H1 (cell line): ENCODE data around the gene MREG. TPM values are rescaled to one million over a fixed set of nuclear protein-coding genes. Genes with fewer than 3 reads are reported as not detected.

ENCODE experiments used
- CHD2 ChIP-seq: IDR thresholded peaks from 2 replicates; pipeline ENCODE4 v1.6.1; 2012; ENCODE audit warnings: low read length, improper control_type of control experiment
- CTBP2 ChIP-seq: IDR thresholded peaks from 2 replicates; pipeline ENCODE4 v1.7.0; 2011; ENCODE audit warnings: borderline replicate concordance, mild to moderate bottlenecking, moderate library complexity, mixed read lengths, low read length; ENCODE audit not compliant: insufficient read depth, insufficient read length
- EGR1 ChIP-seq: IDR thresholded peaks from 2 replicates; pipeline ENCODE4 v1.6.1; 2011; ENCODE audit warnings: low read depth, low read length, borderline replicate concordance
- KDM4A ChIP-seq: IDR thresholded peaks from one replicate; pipeline ENCODE4 v1.7.1; 2012; ENCODE audit warnings: low read depth, mild to moderate bottlenecking, moderate library complexity, low read length, inconsistent platforms; ENCODE audit not compliant: severe bottlenecking
- TAF7 ChIP-seq: optimal IDR thresholded peaks from 2 replicates; pipeline ENCODE3; 2011; ENCODE audit warnings: low read depth, mild to moderate bottlenecking, inconsistent platforms, low read length, moderate library complexity, borderline replicate concordance
- polyA plus RNA-seq, 7 experiments: library from polyadenylated mRNA; depleted of rRNA in 3 of 7; stranded (reverse) in 5 of 7; unstranded in 2 of 7; fragments of >200 nt in 5 of 7; fragments of 200-250 nt in 2 of 7; gene quantifications; 1 replicate in 5 of 7; 2 replicates in 1 of 7; 4 replicates in 1 of 7; pipeline versions ENCODE4 v1.2.1 to v1.2.3, GENCODE V29; 2011 to 2013; ENCODE audit warnings: missing spikeins in 2 of 7, mixed read lengths in 2 of 7
- total RNA-seq: library from RNA; stranded (reverse); fragmentation: NEBNext Ultra II Directional; extraction: Animal tissue kit (Norgen Biotek cat#: 25700); gene quantifications from 2 replicates; pipeline ENCODE4 v1.2.1, GENCODE V29; 2021
- TF ChIP-seq, protein P1 (sequence below), 3 experiments: IDR thresholded peaks; 1 replicate in 2 of 3; 2 replicates in 1 of 3; pipeline versions ENCODE4 v1.5.1 to v1.6.1; 2011; ENCODE audit warnings: low read length in 3 of 3, mild to moderate bottlenecking in 3 of 3, inconsistent platforms in 2 of 3, low read depth in 1 of 3, moderate library complexity in 1 of 3; ENCODE audit not compliant: insufficient read depth in 1 of 3; ENCODE audit errors: control extremely low read depth in 1 of 3
- TF ChIP-seq, protein P2 (sequence below): fragments of 300-600 bp; sonication (generic); IDR thresholded peaks from 2 replicates; pipeline ENCODE4 v1.7.1; 2012; ENCODE audit warnings: low read length, moderate library complexity, mild to moderate bottlenecking, inconsistent platforms; ENCODE audit not compliant: insufficient replicate concordance

MREG gene
- total and polyA plus RNA-seq, 2 of the 8 experiments (the other 6 are each of a cell fraction or from before 2014, with no cell fraction given), result 7.5 to 31.9 TPM

DNA sequence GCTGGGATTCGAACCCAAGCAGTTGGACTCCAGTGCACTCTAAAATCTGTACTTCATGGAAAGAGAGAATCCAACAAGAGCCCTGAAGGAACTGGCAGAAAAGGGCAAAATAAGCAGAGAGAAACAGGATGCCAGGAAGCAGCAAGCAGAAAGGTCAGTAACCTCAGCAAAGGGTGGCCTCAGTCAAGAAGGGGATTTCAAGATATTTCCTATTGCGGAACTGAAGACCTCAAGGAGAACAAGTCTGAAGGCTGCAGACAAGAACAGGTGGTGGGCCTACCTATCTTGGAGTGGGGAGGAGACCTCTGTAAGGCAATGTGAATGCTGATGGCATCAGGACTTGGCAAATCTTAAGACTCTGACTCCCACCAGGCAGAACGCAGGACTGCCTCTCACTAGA, 20.1 kb upstream of the MREG start (continued):
- TF ChIP-seq, protein P1, sequence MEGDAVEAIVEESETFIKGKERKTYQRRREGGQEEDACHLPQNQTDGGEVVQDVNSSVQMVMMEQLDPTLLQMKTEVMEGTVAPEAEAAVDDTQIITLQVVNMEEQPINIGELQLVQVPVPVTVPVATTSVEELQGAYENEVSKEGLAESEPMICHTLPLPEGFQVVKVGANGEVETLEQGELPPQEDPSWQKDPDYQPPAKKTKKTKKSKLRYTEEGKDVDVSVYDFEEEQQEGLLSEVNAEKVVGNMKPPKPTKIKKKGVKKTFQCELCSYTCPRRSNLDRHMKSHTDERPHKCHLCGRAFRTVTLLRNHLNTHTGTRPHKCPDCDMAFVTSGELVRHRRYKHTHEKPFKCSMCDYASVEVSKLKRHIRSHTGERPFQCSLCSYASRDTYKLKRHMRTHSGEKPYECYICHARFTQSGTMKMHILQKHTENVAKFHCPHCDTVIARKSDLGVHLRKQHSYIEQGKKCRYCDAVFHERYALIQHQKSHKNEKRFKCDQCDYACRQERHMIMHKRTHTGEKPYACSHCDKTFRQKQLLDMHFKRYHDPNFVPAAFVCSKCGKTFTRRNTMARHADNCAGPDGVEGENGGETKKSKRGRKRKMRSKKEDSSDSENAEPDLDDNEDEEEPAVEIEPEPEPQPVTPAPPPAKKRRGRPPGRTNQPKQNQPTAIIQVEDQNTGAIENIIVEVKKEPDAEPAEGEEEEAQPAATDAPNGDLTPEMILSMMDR (IDR thresholded peaks at IDR 0.05; ENCODE audit: control extremely low read depth in 1 of 3, insufficient read depth in 1 of 3, low read depth in 1 of 3, low read length in 3 of 3), result no peak
- no peak for TF ChIP-seq CTBP2
- TF ChIP-seq EGR1, result no peak
- TF ChIP-seq, protein P2, sequence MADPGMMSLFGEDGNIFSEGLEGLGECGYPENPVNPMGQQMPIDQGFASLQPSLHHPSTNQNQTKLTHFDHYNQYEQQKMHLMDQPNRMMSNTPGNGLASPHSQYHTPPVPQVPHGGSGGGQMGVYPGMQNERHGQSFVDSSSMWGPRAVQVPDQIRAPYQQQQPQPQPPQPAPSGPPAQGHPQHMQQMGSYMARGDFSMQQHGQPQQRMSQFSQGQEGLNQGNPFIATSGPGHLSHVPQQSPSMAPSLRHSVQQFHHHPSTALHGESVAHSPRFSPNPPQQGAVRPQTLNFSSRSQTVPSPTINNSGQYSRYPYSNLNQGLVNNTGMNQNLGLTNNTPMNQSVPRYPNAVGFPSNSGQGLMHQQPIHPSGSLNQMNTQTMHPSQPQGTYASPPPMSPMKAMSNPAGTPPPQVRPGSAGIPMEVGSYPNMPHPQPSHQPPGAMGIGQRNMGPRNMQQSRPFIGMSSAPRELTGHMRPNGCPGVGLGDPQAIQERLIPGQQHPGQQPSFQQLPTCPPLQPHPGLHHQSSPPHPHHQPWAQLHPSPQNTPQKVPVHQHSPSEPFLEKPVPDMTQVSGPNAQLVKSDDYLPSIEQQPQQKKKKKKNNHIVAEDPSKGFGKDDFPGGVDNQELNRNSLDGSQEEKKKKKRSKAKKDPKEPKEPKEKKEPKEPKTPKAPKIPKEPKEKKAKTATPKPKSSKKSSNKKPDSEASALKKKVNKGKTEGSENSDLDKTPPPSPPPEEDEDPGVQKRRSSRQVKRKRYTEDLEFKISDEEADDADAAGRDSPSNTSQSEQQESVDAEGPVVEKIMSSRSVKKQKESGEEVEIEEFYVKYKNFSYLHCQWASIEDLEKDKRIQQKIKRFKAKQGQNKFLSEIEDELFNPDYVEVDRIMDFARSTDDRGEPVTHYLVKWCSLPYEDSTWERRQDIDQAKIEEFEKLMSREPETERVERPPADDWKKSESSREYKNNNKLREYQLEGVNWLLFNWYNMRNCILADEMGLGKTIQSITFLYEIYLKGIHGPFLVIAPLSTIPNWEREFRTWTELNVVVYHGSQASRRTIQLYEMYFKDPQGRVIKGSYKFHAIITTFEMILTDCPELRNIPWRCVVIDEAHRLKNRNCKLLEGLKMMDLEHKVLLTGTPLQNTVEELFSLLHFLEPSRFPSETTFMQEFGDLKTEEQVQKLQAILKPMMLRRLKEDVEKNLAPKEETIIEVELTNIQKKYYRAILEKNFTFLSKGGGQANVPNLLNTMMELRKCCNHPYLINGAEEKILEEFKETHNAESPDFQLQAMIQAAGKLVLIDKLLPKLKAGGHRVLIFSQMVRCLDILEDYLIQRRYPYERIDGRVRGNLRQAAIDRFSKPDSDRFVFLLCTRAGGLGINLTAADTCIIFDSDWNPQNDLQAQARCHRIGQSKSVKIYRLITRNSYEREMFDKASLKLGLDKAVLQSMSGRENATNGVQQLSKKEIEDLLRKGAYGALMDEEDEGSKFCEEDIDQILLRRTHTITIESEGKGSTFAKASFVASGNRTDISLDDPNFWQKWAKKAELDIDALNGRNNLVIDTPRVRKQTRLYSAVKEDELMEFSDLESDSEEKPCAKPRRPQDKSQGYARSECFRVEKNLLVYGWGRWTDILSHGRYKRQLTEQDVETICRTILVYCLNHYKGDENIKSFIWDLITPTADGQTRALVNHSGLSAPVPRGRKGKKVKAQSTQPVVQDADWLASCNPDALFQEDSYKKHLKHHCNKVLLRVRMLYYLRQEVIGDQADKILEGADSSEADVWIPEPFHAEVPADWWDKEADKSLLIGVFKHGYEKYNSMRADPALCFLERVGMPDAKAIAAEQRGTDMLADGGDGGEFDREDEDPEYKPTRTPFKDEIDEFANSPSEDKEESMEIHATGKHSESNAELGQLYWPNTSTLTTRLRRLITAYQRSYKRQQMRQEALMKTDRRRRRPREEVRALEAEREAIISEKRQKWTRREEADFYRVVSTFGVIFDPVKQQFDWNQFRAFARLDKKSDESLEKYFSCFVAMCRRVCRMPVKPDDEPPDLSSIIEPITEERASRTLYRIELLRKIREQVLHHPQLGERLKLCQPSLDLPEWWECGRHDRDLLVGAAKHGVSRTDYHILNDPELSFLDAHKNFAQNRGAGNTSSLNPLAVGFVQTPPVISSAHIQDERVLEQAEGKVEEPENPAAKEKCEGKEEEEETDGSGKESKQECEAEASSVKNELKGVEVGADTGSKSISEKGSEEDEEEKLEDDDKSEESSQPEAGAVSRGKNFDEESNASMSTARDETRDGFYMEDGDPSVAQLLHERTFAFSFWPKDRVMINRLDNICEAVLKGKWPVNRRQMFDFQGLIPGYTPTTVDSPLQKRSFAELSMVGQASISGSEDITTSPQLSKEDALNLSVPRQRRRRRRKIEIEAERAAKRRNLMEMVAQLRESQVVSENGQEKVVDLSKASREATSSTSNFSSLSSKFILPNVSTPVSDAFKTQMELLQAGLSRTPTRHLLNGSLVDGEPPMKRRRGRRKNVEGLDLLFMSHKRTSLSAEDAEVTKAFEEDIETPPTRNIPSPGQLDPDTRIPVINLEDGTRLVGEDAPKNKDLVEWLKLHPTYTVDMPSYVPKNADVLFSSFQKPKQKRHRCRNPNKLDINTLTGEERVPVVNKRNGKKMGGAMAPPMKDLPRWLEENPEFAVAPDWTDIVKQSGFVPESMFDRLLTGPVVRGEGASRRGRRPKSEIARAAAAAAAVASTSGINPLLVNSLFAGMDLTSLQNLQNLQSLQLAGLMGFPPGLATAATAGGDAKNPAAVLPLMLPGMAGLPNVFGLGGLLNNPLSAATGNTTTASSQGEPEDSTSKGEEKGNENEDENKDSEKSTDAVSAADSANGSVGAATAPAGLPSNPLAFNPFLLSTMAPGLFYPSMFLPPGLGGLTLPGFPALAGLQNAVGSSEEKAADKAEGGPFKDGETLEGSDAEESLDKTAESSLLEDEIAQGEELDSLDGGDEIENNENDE, result no peak
- no peak for TF ChIP-seq TAF7
- TF ChIP-seq CHD2, result no peak
- no peak for TF ChIP-seq KDM4A
